SU-DHL-6 (cell line): ENCODE results near the gene USP17L30.
"Not testable (repeated sequence)": the region's sequence is repeated elsewhere in the genome, so short reads cannot be mapped to it uniquely, and the experiment has no call there.

Source experiments
- H2AFZ ChIP-seq: fragments of 200-600 bp; sonication (generic); 2 replicates; pipeline ENCODE4 v1.6.1; 2014; ENCODE audit warnings: low read depth, mild to moderate bottlenecking, moderate library complexity, mixed read lengths, antibody characterized with exemption, low read length; ENCODE audit not compliant: severe bottlenecking
- H3F3A ChIP-seq: fragments of 200-600 bp; shearing (Covaris generic); 2 replicates; pipeline ENCODE4 v1.6.0; 2016; ENCODE audit warnings: antibody characterized with exemption, mild to moderate bottlenecking; ENCODE audit not compliant: insufficient read depth
- H3K27ac ChIP-seq: fragments of 200-600 bp; sonication (generic); 2 replicates; pipeline ENCODE4 v1.5.1; 2016; ENCODE audit warnings: low read depth, mild to moderate bottlenecking, low read length, moderate library complexity, mixed read lengths
- H3K27me3 ChIP-seq: fragments of 200-600 bp; sonication (generic), shearing (Covaris generic); 2 replicates; pipeline ENCODE4 v1.6.0; 2014; ENCODE audit warnings: mild to moderate bottlenecking, low read length
- H3K36me3 ChIP-seq: fragments of 200-600 bp; sonication (generic); 2 replicates; pipeline ENCODE4 v1.6.1; 2014; ENCODE audit warnings: mild to moderate bottlenecking, low read length, mixed read lengths
- H3K4me2 ChIP-seq: fragments of 300-600, 200-600 bp; shearing (Covaris generic), sonication (generic); 2 replicates; pipeline ENCODE4 v1.6.0; 2014; ENCODE audit warnings: low read length, low read depth, mild to moderate bottlenecking; ENCODE audit not compliant: poor library complexity, severe bottlenecking
- H3K4me3 ChIP-seq: fragments of 200-600 bp; sonication (generic); 2 replicates; pipeline ENCODE4 v1.5.1; 2014; ENCODE audit warnings: antibody characterized with exemption, low read length, mild to moderate bottlenecking, mixed read lengths; ENCODE audit not compliant: insufficient read depth, poor library complexity, severe bottlenecking
- H3K79me2 ChIP-seq: fragments of 200-600 bp; sonication (generic); 2 replicates; pipeline ENCODE4 v1.6.1; 2014; ENCODE audit warnings: mild to moderate bottlenecking, low read length, moderate library complexity; ENCODE audit not compliant: insufficient read depth
- H3K9ac ChIP-seq: fragments of 200-600 bp; sonication (generic); 2 replicates; pipeline ENCODE4 v1.7.0; 2014; ENCODE audit warnings: mild to moderate bottlenecking, low read length
- H3K9me2 ChIP-seq: fragments of 200-600 bp; sonication (generic); replicated peaks from 2 replicates; pipeline ENCODE4 v1.6.1; 2014; ENCODE audit warnings: low read length; ENCODE audit not compliant: insufficient read depth
- H3K9me3 ChIP-seq: fragments of 200-600 bp; sonication (generic); 2 replicates; pipeline ENCODE4 v1.6.1; 2014; ENCODE audit warnings: low read length, mixed read lengths; ENCODE audit not compliant: insufficient read depth
- H4K20me1 ChIP-seq: fragments of 200-600 bp; sonication (generic); 2 replicates; pipeline ENCODE4 v1.6.1; 2014; ENCODE audit warnings: low read depth, mild to moderate bottlenecking, antibody characterized with exemption, low read length, moderate library complexity, mixed read lengths
- EZH2phosphoT487 ChIP-seq: fragments of 200-600 bp; sonication (generic), shearing (Covaris generic); conservative IDR thresholded peaks from 2 replicates; pipeline ENCODE4 v1.6.1; 2018; ENCODE audit warnings: mild to moderate bottlenecking, antibody characterized with exemption, low read length, moderate library complexity, mixed read lengths
- TF ChIP-seq, protein P1 (sequence below): fragments of 200-600 bp; sonication (generic); IDR thresholded peaks from one replicate; pipeline ENCODE4 v1.5.1; 2017; ENCODE audit warnings: antibody characterized with exemption, mild to moderate bottlenecking, low read length, moderate library complexity; ENCODE audit not compliant: insufficient read depth, poor library complexity, severe bottlenecking

Gene USP17L30

DNA sequence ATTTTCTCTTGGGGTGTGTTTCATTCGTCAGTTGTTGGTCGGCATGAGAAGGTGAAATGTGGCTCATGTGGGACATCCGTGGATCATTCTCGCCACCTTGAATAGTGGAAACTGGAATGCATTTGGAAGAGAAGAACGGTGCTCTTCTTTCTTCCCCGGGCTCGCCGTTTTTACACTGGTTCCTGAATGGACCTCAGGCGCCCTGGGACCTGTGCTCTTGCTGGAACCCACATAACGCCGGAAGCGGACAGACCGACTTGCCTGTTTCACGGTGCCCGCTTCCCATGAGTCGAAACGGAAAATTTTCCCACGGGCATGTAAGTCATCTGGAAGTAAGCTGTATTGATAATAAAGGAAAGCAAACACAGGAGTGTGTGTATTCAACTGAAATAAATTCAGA is 12.1 kb upstream of the USP17L30 start:
- not testable (repeated sequence) for H4K20me1 ChIP-seq, H3K4me2 ChIP-seq, H3K36me3 ChIP-seq, H3F3A ChIP-seq, H2AFZ ChIP-seq, H3K79me2 ChIP-seq, H3K27ac ChIP-seq, H3K9ac ChIP-seq, H3K9me2 ChIP-seq, H3K4me3 ChIP-seq, H3K9me3 ChIP-seq, H3K27me3 ChIP-seq

DNA sequence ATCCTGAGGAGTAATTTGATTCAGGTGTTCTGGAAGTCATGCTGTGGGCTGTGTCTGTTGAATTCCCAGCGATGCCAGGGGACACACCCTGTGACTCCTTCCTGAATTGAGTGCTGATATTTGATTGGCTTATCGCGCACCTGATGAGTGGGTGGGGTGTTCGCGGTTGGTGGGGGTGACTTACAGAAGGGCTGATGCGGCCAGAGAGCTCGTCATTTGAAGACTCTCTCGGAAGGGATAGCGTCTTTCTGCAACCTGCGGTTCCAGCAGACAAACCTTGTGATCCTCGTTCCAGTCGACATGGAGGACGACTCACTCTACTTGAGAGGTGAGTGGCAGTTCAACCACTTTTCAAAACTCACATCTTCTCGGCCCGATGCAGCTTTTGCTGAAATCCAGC is 9.6 kb upstream of the USP17L30 start, which contains the start of gene USP17L29:
USP17L29 (plus strand) TSS at position 301 of the 400 bp plus-strand sequence; CDS start at position 301, 0 bp downstream.
- H3K9me3 ChIP-seq, H4K20me1 ChIP-seq, H3K4me3 ChIP-seq, H3K9ac ChIP-seq, H3K4me2 ChIP-seq, H3F3A ChIP-seq, H3K27me3 ChIP-seq, H3K27ac ChIP-seq, H3K9me2 ChIP-seq, H3K79me2 ChIP-seq, H2AFZ ChIP-seq, H3K36me3 ChIP-seq: not testable (repeated sequence)

DNA sequence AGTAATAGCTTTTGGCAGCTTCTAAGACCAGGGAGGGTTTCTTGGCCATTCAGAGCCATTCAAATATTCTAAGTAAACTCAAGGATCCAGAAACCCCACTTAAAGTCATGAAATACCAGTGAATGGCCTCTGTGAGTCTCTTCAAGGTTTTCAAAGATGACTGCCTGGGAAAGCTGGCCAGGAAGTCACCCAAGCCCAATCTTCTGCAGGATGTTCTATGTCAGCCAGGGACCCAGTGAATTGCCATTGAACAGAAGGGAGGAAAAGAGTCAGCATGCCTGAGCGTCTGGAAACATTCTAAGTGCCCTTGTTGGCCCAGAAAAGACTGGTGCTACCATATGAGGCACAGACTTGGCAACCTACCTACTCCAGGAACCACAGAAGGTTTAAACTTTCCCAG is 17.0 kb downstream of the USP17L30 start:
- not testable (repeated sequence) for H3K27ac ChIP-seq, H3K9me3 ChIP-seq, H3K79me2 ChIP-seq, H3K36me3 ChIP-seq, H2AFZ ChIP-seq, H3K9me2 ChIP-seq, H3F3A ChIP-seq, H3K4me2 ChIP-seq, H4K20me1 ChIP-seq, H3K4me3 ChIP-seq, H3K9ac ChIP-seq, H3K27me3 ChIP-seq

DNA sequence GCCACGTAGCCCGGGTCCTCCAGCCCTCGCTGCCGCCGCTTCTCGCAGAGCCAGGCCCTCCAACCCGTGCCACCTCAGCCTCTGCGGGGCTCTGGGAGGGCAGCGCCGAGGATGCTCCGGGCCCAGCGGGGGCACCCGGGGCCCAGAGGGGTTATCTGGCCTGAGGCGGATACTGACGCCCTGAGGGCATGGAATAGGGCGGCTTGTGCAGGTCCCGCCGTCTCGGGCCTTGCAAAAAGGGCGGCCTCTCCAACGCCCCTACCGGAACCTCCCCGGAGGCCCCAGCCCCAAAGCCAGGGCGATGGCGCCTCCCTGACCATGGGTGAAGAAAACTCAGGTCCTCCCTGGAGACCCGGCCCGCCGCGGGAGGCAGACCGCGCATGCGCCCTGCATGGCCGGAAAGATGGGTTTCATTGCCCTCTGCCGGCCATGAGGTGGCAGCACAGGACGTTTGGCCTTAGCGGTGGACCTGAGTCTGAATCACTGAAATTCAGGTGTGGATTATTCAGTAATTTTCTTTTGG is 18.1 kb downstream of the USP17L30 start:
- H3K27ac ChIP-seq, H3K4me2 ChIP-seq, H3K4me3 ChIP-seq, H3K79me2 ChIP-seq, H3K9ac ChIP-seq, H3K27me3 ChIP-seq, H3K9me2 ChIP-seq, H3K36me3 ChIP-seq, H3K9me3 ChIP-seq, H3F3A ChIP-seq, H2AFZ ChIP-seq, H4K20me1 ChIP-seq: not testable (repeated sequence)

DNA sequence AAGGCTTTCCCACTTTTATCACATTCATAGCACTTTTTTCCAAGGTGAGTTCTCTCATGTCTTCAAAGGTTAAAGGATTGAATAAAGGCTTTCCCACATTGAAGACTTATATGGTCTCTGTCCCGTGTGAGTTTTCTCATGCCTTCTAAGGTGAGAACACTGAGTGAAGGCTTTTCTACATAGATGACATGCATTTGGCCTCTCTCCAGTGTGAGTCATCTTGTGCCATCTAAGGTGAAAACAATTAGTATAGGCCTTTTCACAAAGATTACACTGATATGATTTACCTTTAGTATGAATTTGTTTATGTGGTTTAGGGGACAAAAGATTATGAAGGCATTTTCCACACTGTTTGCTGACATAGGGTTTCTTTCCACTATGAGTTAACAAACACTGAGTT is 21.2 kb downstream of the USP17L30 start:
- Histone ChIP-seq H2AFZ (no peak overlapping the region), H3K79me2 (no peaks in the 10 kb centered on the region), H3F3A (no peaks in the 10 kb centered on the region), H4K20me1 (no peaks in the 10 kb centered on the region), H3K9ac (no peak overlapping the region), H3K36me3 (no peaks in the 10 kb centered on the region), H3K4me3 (no peak overlapping the region), H3K9me3 (no peaks in the 10 kb centered on the region), H3K27me3 (no peaks in the 10 kb centered on the region), H3K9me2 (no peaks in the 10 kb centered on the region), H3K4me2 (no peak overlapping the region), H3K27ac (no peak overlapping the region)
- TF ChIP-seq, protein P1, sequence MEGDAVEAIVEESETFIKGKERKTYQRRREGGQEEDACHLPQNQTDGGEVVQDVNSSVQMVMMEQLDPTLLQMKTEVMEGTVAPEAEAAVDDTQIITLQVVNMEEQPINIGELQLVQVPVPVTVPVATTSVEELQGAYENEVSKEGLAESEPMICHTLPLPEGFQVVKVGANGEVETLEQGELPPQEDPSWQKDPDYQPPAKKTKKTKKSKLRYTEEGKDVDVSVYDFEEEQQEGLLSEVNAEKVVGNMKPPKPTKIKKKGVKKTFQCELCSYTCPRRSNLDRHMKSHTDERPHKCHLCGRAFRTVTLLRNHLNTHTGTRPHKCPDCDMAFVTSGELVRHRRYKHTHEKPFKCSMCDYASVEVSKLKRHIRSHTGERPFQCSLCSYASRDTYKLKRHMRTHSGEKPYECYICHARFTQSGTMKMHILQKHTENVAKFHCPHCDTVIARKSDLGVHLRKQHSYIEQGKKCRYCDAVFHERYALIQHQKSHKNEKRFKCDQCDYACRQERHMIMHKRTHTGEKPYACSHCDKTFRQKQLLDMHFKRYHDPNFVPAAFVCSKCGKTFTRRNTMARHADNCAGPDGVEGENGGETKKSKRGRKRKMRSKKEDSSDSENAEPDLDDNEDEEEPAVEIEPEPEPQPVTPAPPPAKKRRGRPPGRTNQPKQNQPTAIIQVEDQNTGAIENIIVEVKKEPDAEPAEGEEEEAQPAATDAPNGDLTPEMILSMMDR: no peak
- no peak for TF ChIP-seq EZH2phosphoT487

DNA sequence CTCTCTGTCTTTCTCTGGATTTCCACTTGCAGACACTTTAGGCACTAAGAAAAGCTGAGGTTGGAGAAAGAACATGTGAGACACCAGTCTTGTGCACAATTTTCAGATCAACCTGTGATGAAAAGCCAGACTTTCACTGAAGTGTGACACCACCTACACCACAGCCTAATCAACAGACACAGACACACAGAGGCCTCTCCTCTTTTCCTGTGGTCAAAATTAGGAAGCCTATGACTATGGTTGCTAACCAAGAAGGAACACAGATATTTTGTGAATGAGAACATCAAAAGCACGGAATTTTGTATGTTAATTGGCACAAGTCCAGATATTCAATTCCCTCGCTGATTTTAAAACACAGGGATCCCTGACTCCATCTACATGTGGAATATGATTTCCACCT is 26.1 kb downstream of the USP17L30 start:
- H3F3A ChIP-seq, H4K20me1 ChIP-seq, H3K9me2 ChIP-seq, H3K79me2 ChIP-seq, H3K4me3 ChIP-seq, H3K4me2 ChIP-seq, H2AFZ ChIP-seq, H3K9me3 ChIP-seq, H3K27me3 ChIP-seq, H3K36me3 ChIP-seq, H3K27ac ChIP-seq, H3K9ac ChIP-seq: not testable (repeated sequence)

DNA sequence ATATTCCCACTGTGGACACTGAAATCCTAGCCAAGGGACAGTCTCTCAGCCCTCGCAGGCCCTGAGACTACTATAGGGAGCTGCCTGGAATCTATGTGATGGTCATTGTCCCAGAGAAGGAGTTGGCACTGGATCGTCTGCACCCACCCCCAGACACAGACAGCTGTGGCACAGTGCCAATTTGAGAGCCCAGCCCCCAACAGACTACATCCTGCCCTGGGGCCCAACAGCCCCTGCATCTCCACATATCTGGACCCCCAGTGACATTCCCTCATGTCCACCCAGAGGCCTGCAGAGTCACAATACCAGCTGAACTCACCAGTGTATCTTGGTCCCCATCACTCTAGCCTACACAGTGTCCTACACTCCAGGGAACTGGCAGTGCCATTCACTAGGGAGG is 42.8 kb downstream of the USP17L30 start:
- not testable (repeated sequence) for H3F3A ChIP-seq, H3K27ac ChIP-seq, H4K20me1 ChIP-seq, H3K9me3 ChIP-seq, H2AFZ ChIP-seq, H3K9ac ChIP-seq, H3K4me3 ChIP-seq, H3K79me2 ChIP-seq, H3K27me3 ChIP-seq, H3K36me3 ChIP-seq, H3K4me2 ChIP-seq, H3K9me2 ChIP-seq
